GM12878 (cell line): ENCODE results near the gene BRD1. TPM values are rescaled to one million over a fixed set of nuclear protein-coding genes. Genes with fewer than 3 reads are reported as not detected.

Experiments used
- ATAC-seq: fragments of 200-7000 bp; cut with Tn5 transposase; 3 replicates; pipeline ENCODE4 v1.9.1; 2020; ENCODE audit warnings: mild to moderate bottlenecking, moderate library complexity
- BruUV-seq: library from RNA; stranded (reverse); fragments of 400-500 nt; replicated peaks from 2 replicates; lab custom pipeline; 2021; lab: Mats Ljungman, UMichigan
- CTCF ChIA-PET: fragments of 300-600 bp; sonication (Branson Sonifier 250); formaldehyde crosslinking; extraction: SDS; loops from one replicate; lab custom pipeline; 2021; ENCODE audit warnings: inconsistent platforms; lab: Yijun Ruan, JAX
- POLR2A ChIA-PET: fragments of 350-600 bp; formaldehyde crosslinking; extraction: SDS; loops from one replicate; lab custom pipeline; 2021; ENCODE audit warnings: inconsistent platforms; lab: Charles Lee
- RAD21 ChIA-PET: fragments of 300-600 bp; sonication (Branson Sonifier 250); formaldehyde crosslinking; loops from one replicate; lab custom pipeline; 2023; ENCODE audit warnings: antibody characterized with exemption; ENCODE audit not compliant: unreplicated experiment; lab: Charles Lee
- SMC1A ChIA-PET: fragments of 300-600 bp; sonication (Branson Sonifier 250); formaldehyde crosslinking; loops from one replicate; lab custom pipeline; 2023; ENCODE audit not compliant: unreplicated experiment, uncharacterized antibody; lab: Charles Lee
- DNase-seq: peaks from one replicate; pipeline ENCODE4 v3.0.0-alpha.2; 2011; ENCODE audit warnings: low read depth, low spot score
- FAIRE-seq: peaks from 3 replicates; lab custom pipeline; 2011; peaks lifted over from hg19 to GRCh38; lab: Jason Lieb, UNC
- H2AFZ ChIP-seq: 2 replicates; pipeline ENCODE4 v1.6.0; 2011; ENCODE audit warnings: low read depth, low read length, control low read depth; ENCODE audit not compliant: control insufficient read depth
- H3K27ac ChIP-seq: 2 replicates; pipeline ENCODE4 v1.5.1; 2011; ENCODE audit warnings: control low read depth; ENCODE audit not compliant: control insufficient read depth, insufficient read depth
- H3K27me3 ChIP-seq, 2 experiments: replicated peaks in 1 of 2; 2 replicates each; pipeline versions ENCODE4 v1.6.0 to v1.6.1; 2011; ENCODE audit warnings: low read length in 1 of 2; ENCODE audit not compliant: control insufficient read depth in 2 of 2, insufficient read depth in 2 of 2
- H3K36me3 ChIP-seq, 2 experiments: 2 replicates each; pipeline ENCODE4 v1.5.1; 2011; ENCODE audit warnings: low read length in 1 of 2; ENCODE audit not compliant: control insufficient read depth in 2 of 2, insufficient read depth in 2 of 2
- H3K4me1 ChIP-seq: 2 replicates; pipeline ENCODE4 v1.6.1; 2011; ENCODE audit warnings: mild to moderate bottlenecking, low read length, moderate library complexity, mixed read lengths; ENCODE audit not compliant: control insufficient read depth, insufficient read depth
- H3K4me2 ChIP-seq: 2 replicates; pipeline ENCODE4 v1.6.0; 2011; ENCODE audit warnings: control low read depth; ENCODE audit not compliant: control insufficient read depth, insufficient read depth
- H3K4me3 ChIP-seq: fragments of 200-600 bp; sonication (generic); 2 replicates; pipeline ENCODE4 v1.5.1; 2016
- H3K79me2 ChIP-seq: 2 replicates; pipeline ENCODE4 v1.6.0; 2011; ENCODE audit warnings: low read length; ENCODE audit not compliant: control insufficient read depth, insufficient read depth
- H3K9ac ChIP-seq: 2 replicates; pipeline ENCODE4 v1.8.0; 2011; ENCODE audit warnings: low read length, control low read depth, mixed read lengths; ENCODE audit not compliant: control insufficient read depth, insufficient read depth
- H3K9me3 ChIP-seq: replicated peaks from 3 replicates; pipeline ENCODE4 v1.5.1; 2011; ENCODE audit warnings: mild to moderate bottlenecking, low read length; ENCODE audit not compliant: control insufficient read depth, insufficient read depth
- H4K20me1 ChIP-seq: 2 replicates; pipeline ENCODE4 v1.6.0; 2011; ENCODE audit not compliant: control insufficient read depth, insufficient read depth
- BHLHE40 ChIP-seq, 2 experiments: fragments of 450-650 bp in 1 of 2; IDR thresholded peaks; 2 replicates each; pipeline ENCODE4 v1.6.1; 2011 to 2017; ENCODE audit warnings: low read depth in 2 of 2, borderline replicate concordance in 1 of 2, improper control_type of control experiment in 1 of 2, low read length in 1 of 2, mild to moderate bottlenecking in 1 of 2
- CBX5 ChIP-seq: sonication (generic); IDR thresholded peaks from 2 replicates; pipeline ENCODE4 v1.6.1; 2016; ENCODE audit warnings: low read depth, moderate library complexity, mild to moderate bottlenecking, inconsistent platforms
- CHD4 ChIP-seq: fragments of 200-600 bp; sonication (generic); IDR thresholded peaks from 2 replicates; pipeline ENCODE4 v1.6.1; 2016; ENCODE audit warnings: mild to moderate bottlenecking
- CREB1 ChIP-seq: IDR thresholded peaks from 2 replicates; pipeline ENCODE4 v1.6.1; 2012; ENCODE audit warnings: low read depth, mild to moderate bottlenecking, inconsistent platforms
- EED ChIP-seq: sonication (generic); IDR thresholded peaks from 2 replicates; pipeline ENCODE4 v1.6.1; 2016; ENCODE audit warnings: antibody characterized with exemption, low read depth
- ESRRA ChIP-seq: IDR thresholded peaks from 2 replicates; pipeline ENCODE4 v1.6.1; 2012; ENCODE audit warnings: mild to moderate bottlenecking, low read length, improper control_type of control experiment
- GATAD2B ChIP-seq: fragments of 450-650 bp; conservative IDR thresholded peaks from 2 replicates; pipeline ENCODE4 v1.6.1; 2017; ENCODE audit warnings: low read depth, mild to moderate bottlenecking, moderate library complexity
- HSF1 ChIP-seq: fragments of 150-350 bp; IDR thresholded peaks from 2 replicates; pipeline ENCODE4 v1.6.1; 2014; ENCODE audit warnings: mild to moderate bottlenecking, low read depth, low read length
- IKZF1 ChIP-seq: fragments of 450-650 bp; conservative IDR thresholded peaks from 2 replicates; pipeline ENCODE4 v1.6.1; 2017; ENCODE audit warnings: antibody characterized with exemption, mild to moderate bottlenecking
- KAT2A ChIP-seq: conservative IDR thresholded peaks from 2 replicates; pipeline ENCODE4 v1.6.1; 2011; ENCODE audit warnings: low read depth, low read length; ENCODE audit not compliant: control insufficient read depth
- PAX8 ChIP-seq: fragments of 450-650 bp; IDR thresholded peaks from 2 replicates; pipeline ENCODE4 v1.6.1; 2017; ENCODE audit warnings: mild to moderate bottlenecking, moderate library complexity
- RAD21 ChIP-seq: IDR thresholded peaks from 2 replicates; pipeline ENCODE4 v1.6.1; 2011; ENCODE audit warnings: mild to moderate bottlenecking, low read depth, low read length, moderate library complexity; ENCODE audit not compliant: insufficient read depth
- RUNX3 ChIP-seq: IDR thresholded peaks from 2 replicates; pipeline ENCODE4 v1.6.1; 2012; ENCODE audit warnings: low read length, inconsistent platforms
- SMARCA5 ChIP-seq: fragments of 450-650 bp; IDR thresholded peaks from 2 replicates; pipeline ENCODE4 v1.6.1; 2017; ENCODE audit warnings: mild to moderate bottlenecking
- SMC3 ChIP-seq: IDR thresholded peaks from 2 replicates; pipeline ENCODE4 v1.6.1; 2011; ENCODE audit warnings: low read length, improper control_type of control experiment, borderline replicate concordance
- SUZ12 ChIP-seq: fragments of 200-600 bp; sonication (generic); IDR thresholded peaks from one replicate; pipeline ENCODE4 v1.6.1; 2018; ENCODE audit warnings: antibody characterized with exemption, mild to moderate bottlenecking; ENCODE audit not compliant: unreplicated experiment
- TCF7 ChIP-seq: IDR thresholded peaks from 2 replicates; pipeline ENCODE4 v1.6.1; 2014; ENCODE audit warnings: antibody characterized with exemption, borderline replicate concordance
- ZNF384 ChIP-seq: IDR thresholded peaks from 2 replicates; pipeline ENCODE4 v1.6.1; 2012; ENCODE audit warnings: low read depth, mild to moderate bottlenecking, low read length, improper control_type of control experiment, borderline replicate concordance
- WGBS: methylation state at CpG from one replicate; pipeline ENCODE4 v1.1.6; 2016; ENCODE audit warnings: low lambda C conversion rate; ENCODE audit not compliant: insufficient replicate concordance, insufficient coverage; ENCODE audit errors: missing lambda C conversion rate; 5-methylcytosine and 5-hydroxymethylcytosine counted together
- in situ Hi-C: fragments of 300-500 bp; cut with MboI; formaldehyde crosslinking; loops from 9 replicates; pipeline ENCODE4 v1.14.3; 2018; ENCODE audit warnings: mixed read lengths
- intact Hi-C: fragments of 100-400 bp; cut with micrococcal nuclease; formaldehyde crosslinking; loops from one replicate; pipeline ENCODE4 v1.14.2; 2022; ENCODE audit not compliant: unreplicated experiment
- polyA plus RNA-seq, 11 experiments: library from polyadenylated mRNA; depleted of rRNA in 4 of 11; unstranded in 6 of 11; stranded (reverse) in 5 of 11; fragments of >200 nt; fragmentation: Nextera tagmentation in 4 of 11; fragmentation: Illumina TruSeq in 1 of 11; extraction: Ambion mirVana in 4 of 11; extraction: Trizol in 1 of 11; gene quantifications; 1 replicate in 1 of 11; 2 replicates in 10 of 11; pipeline versions ENCODE4 v1.2.1 to v1.2.3, GENCODE V29; 2011 to 2016; ENCODE audit warnings: inconsistent platforms in 2 of 11, missing spikeins in 2 of 11, low read depth in 1 of 11
- total RNA-seq, 4 experiments: library from RNA; depleted of rRNA in 3 of 4; stranded (reverse); fragments of >200 nt in 3 of 4; fragmentation: Illumina TruSeq in 1 of 4; extraction: Trizol in 1 of 4; gene quantifications; 2 replicates each; pipeline versions ENCODE4 v1.2.1 to v1.2.3, GENCODE V29; 2013 to 2021
- TF ChIP-seq, protein P1 (sequence below): fragments of 150-350 bp; IDR thresholded peaks from 2 replicates; pipeline ENCODE4 v1.6.1; 2016; ENCODE audit warnings: low read depth, low read length
- TF ChIP-seq, protein P2 (sequence below): fragments of 450-650 bp; IDR thresholded peaks from 2 replicates; pipeline ENCODE4 v1.6.1; 2016; ENCODE audit warnings: mild to moderate bottlenecking

Gene BRD1
- total and polyA plus RNA-seq, 10 of the 15 experiments (the other 5 are each of a cell fraction or from before 2014, with no cell fraction given): 0.90 to 26.4 (median 7.1) TPM

DNA sequence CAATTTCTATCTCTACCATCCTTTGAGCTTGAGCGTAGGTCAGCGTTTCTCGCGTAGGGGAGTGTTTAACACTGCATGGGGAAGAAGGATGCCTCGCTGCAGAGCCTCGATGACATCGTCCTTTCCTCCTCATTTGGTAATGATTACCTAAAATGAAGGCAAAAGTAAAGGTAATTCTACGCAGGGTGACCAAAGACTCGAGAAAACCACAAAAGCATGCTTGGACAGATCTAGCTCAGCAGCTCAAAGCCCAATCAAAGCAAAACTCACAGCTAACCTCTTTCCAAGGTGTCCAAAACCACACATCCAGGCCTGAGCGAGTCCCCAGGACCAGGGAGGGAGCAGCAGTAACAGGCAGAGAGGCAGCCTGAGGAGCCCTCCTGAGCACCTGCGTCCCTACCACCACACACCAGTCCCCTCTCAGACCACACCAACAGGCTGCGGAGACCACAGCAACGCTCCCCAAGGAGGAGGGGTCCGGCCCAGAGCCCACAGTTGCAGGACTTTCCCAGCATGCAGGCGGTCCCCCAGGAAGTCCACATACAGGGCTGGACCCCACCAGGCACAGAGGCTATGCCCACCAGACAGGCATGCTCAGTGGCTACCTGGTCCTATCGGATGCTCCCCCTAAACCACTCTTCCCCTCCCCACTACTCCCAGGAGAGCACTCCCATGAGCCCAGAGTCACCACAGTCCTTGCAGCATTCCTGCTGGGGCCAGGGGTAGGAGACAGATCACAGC is 3.3 kb downstream of the BRD1 start:
- WGBS: 80% methylated on average over 16 of the region's 16 CpGs
- Histone ChIP-seq H3K9me3 (no peaks in the 10 kb centered on the region; the same call in 2 of the 3 replicates), H3K4me1 (peaks cover 28% of the 10 kb centered on the region), H3K79me2 (peaks cover 72% of the 10 kb centered on the region), H3K27ac (no peak overlapping the region), H3K4me3 (no peak overlapping the region; the same call in none of the 2 replicates), H4K20me1 (peaks cover 16% of the 10 kb centered on the region), H3K9ac (no peak overlapping the region; the same call in 1 of the 2 replicates), H2AFZ (no peak overlapping the region), H3K36me3 (peaks cover 22 to 32% of the 10 kb centered on the region in 2 experiments), H3K27me3 (no peaks in the 10 kb centered on the region), H3K4me2 (peak overlapping the region; percentile 80)
- in situ Hi-C loops (no loop called here), intact Hi-C loops (no loop called here)
- FAIRE-seq (no peak), DNase-seq (no peak), ATAC-seq (peak; percentile 5; the same call in 2 of the 3 replicates)
- BruUV-seq: no TSS peak
- SMC1A ChIA-PET: interaction anchor here (1.0 kb wide), 1 partner anchor 58 kb away, joined by 4 read pairs; no protein-coding TSS in a partner anchor
- TF ChIP-seq HSF1: no peak
- no peak for TF ChIP-seq CBX5
- no peak for TF ChIP-seq SMC3
- peak; percentile 46 for TF ChIP-seq IKZF1
- no peak for TF ChIP-seq KAT2A
- peak; percentile 52 for TF ChIP-seq RUNX3
- TF ChIP-seq CREB1: peak; percentile 54; the same call in 1 of the 2 replicates
- TF ChIP-seq, protein P1, sequence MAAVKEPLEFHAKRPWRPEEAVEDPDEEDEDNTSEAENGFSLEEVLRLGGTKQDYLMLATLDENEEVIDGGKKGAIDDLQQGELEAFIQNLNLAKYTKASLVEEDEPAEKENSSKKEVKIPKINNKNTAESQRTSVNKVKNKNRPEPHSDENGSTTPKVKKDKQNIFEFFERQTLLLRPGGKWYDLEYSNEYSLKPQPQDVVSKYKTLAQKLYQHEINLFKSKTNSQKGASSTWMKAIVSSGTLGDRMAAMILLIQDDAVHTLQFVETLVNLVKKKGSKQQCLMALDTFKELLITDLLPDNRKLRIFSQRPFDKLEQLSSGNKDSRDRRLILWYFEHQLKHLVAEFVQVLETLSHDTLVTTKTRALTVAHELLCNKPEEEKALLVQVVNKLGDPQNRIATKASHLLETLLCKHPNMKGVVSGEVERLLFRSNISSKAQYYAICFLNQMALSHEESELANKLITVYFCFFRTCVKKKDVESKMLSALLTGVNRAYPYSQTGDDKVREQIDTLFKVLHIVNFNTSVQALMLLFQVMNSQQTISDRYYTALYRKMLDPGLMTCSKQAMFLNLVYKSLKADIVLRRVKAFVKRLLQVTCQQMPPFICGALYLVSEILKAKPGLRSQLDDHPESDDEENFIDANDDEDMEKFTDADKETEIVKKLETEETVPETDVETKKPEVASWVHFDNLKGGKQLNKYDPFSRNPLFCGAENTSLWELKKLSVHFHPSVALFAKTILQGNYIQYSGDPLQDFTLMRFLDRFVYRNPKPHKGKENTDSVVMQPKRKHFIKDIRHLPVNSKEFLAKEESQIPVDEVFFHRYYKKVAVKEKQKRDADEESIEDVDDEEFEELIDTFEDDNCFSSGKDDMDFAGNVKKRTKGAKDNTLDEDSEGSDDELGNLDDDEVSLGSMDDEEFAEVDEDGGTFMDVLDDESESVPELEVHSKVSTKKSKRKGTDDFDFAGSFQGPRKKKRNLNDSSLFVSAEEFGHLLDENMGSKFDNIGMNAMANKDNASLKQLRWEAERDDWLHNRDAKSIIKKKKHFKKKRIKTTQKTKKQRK: no peak
- no peak for TF ChIP-seq SUZ12
- TF ChIP-seq RAD21: no peak
- TF ChIP-seq SMARCA5: no peak
- TF ChIP-seq TCF7: no peak
- no peak for TF ChIP-seq ZNF384
- TF ChIP-seq PAX8: no peak
- no peak for TF ChIP-seq GATAD2B
- no peak for TF ChIP-seq EED
- no peak for TF ChIP-seq BHLHE40 (IDR thresholded peaks at IDR 0.05; ENCODE audit: borderline replicate concordance in 1 of 2, low read depth in 2 of 2, low read length in 1 of 2)
- no peak for TF ChIP-seq ESRRA
- TF ChIP-seq, protein P2, sequence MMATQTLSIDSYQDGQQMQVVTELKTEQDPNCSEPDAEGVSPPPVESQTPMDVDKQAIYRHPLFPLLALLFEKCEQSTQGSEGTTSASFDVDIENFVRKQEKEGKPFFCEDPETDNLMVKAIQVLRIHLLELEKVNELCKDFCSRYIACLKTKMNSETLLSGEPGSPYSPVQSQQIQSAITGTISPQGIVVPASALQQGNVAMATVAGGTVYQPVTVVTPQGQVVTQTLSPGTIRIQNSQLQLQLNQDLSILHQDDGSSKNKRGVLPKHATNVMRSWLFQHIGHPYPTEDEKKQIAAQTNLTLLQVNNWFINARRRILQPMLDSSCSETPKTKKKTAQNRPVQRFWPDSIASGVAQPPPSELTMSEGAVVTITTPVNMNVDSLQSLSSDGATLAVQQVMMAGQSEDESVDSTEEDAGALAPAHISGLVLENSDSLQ: no peak
- no peak for TF ChIP-seq CHD4
- RAD21 ChIA-PET: interaction anchor here (1.0 kb wide), 1 partner anchor 58 kb away, joined by 3 read pairs; no protein-coding TSS in a partner anchor
- CTCF ChIA-PET: no interaction called here
- POLR2A ChIA-PET: no interaction called here
